Fibroblast of peridontal ligament (primary cell): ENCODE data around the gene SUPT3H.
A peak's percentile ranks its signal among the peaks of the same experiment; 100 is the strongest.
"Not testable (repeated sequence)": the region's sequence is repeated elsewhere in the genome, so short reads cannot be mapped to it uniquely, and the experiment has no call there.

ENCODE experiments used
- DNase-seq: peaks from one replicate; pipeline ENCODE4 v3.0.0-alpha.2; 2010; ENCODE audit errors: extremely low read depth

SUPT3H gene

GRCh38 chr6:45184040-45184439 is 193.7 kb downstream of the SUPT3H start:
- DNase-seq: no peak

GRCh38 chr6:45176373-45176772 is 201.4 kb downstream of the SUPT3H start:
- DNase-seq: not testable (repeated sequence)

GRCh38 chr6:45175272-45175671 is 202.5 kb downstream of the SUPT3H start:
- no peak for DNase-seq

- DNase-seq: no peak
Observed at GRCh38 chr6:45174045-45174444, 203.7 kb downstream of the SUPT3H start.

GRCh38 chr6:45171380-45171779 is 206.4 kb downstream of the SUPT3H start:
- no peak for DNase-seq

GRCh38 chr6:45170309-45170708 is 207.4 kb downstream of the SUPT3H start:
- no peak for DNase-seq

GRCh38 chr6:45169815-45170214 is 207.9 kb downstream of the SUPT3H start:
- DNase-seq: no peak

- no peak for DNase-seq
Observed at GRCh38 chr6:45163952-45164766, 213.6 kb downstream of the SUPT3H start.

- no peak for DNase-seq
Observed at GRCh38 chr6:45160305-45160704, 217.4 kb downstream of the SUPT3H start.

- DNase-seq: no peak
Observed at GRCh38 chr6:45156075-45156474, 221.7 kb downstream of the SUPT3H start.

- DNase-seq: no peak
Observed at GRCh38 chr6:45155341-45155894, 222.3 kb downstream of the SUPT3H start.

GRCh38 chr6:45154679-45155078 is 223.1 kb downstream of the SUPT3H start:
- no peak for DNase-seq

GRCh38 chr6:45148711-45149341 is 228.9 kb downstream of the SUPT3H start:
- DNase-seq: peak; percentile 89

GRCh38 chr6:45148278-45148677 is 229.5 kb downstream of the SUPT3H start:
- peak; percentile 68 for DNase-seq

GRCh38 chr6:45145658-45146057 is 232.1 kb downstream of the SUPT3H start:
- not testable (repeated sequence) for DNase-seq

GRCh38 chr6:45138765-45139164 is 239.0 kb downstream of the SUPT3H start:
- DNase-seq: no peak

GRCh38 chr6:45136495-45136894 is 241.2 kb downstream of the SUPT3H start:
- no peak for DNase-seq

GRCh38 chr6:45132658-45133294 is 245.0 kb downstream of the SUPT3H start:
- DNase-seq: no peak

- DNase-seq: no peak
Observed at GRCh38 chr6:45132059-45132458, 245.7 kb downstream of the SUPT3H start.

GRCh38 chr6:45129051-45129450 is 248.7 kb downstream of the SUPT3H start:
- no peak for DNase-seq

GRCh38 chr6:45127185-45127584 is 250.5 kb downstream of the SUPT3H start:
- DNase-seq: no peak

GRCh38 chr6:45126033-45126432 is 251.7 kb downstream of the SUPT3H start:
- no peak for DNase-seq

GRCh38 chr6:45123023-45123422 is 254.7 kb downstream of the SUPT3H start:
- no peak for DNase-seq
